ENCODE results near the gene ZDHHC11B.
"Not testable (repeated sequence)": the region's sequence is repeated elsewhere in the genome, so short reads cannot be mapped to it uniquely, and the experiment has no call there.

ZDHHC11B gene

GRCh38 chr5:683551-684481, 100.7 kb downstream of the ZDHHC11B start:
- Histone ChIP-seq H3K4me1 (ENCODE audit: control insufficient read depth, insufficient read depth, low read length) (no peaks in the 10 kb centered on the region), H3K4me3 (ENCODE audit: low read length) (no peak overlapping the region), H3K4me2 (ENCODE audit: low read length) (no peak overlapping the region), H3K27me3 (ENCODE audit: control insufficient read depth, insufficient read depth, low read length) (peaks cover 3% of the 10 kb centered on the region), H3K36me3 (ENCODE audit: insufficient read depth, low read length) (no peaks in the 10 kb centered on the region), H3K9ac (ENCODE audit: low read depth, low read length) (no peak overlapping the region), H3K9me3 (replicated peaks; ENCODE audit: low read length) (no peaks in the 10 kb centered on the region)

- not testable (repeated sequence) for H3K9ac ChIP-seq (ENCODE audit: low read depth, low read length); H3K4me2 ChIP-seq (ENCODE audit: low read length)
Observed at GRCh38 chr5:682651-683358, 101.7 kb downstream of the ZDHHC11B start.

GRCh38 chr5:682216-682615, 102.3 kb downstream of the ZDHHC11B start:
- H3K4me3 ChIP-seq (ENCODE audit: low read length); H3K4me1 ChIP-seq (ENCODE audit: control insufficient read depth, insufficient read depth, low read length); H3K36me3 ChIP-seq (ENCODE audit: insufficient read depth, low read length); H3K9me3 ChIP-seq (replicated peaks; ENCODE audit: low read length); H3K9ac ChIP-seq (ENCODE audit: low read depth, low read length); H3K27me3 ChIP-seq (ENCODE audit: control insufficient read depth, insufficient read depth, low read length); H3K4me2 ChIP-seq (ENCODE audit: low read length): not testable (repeated sequence)

More at GRCh38 chr5:682651-683358, 101.7 kb downstream of the ZDHHC11B start:
- H3K27me3 ChIP-seq (ENCODE audit: control insufficient read depth, insufficient read depth, low read length); H3K4me3 ChIP-seq (ENCODE audit: low read length); H3K9me3 ChIP-seq (replicated peaks; ENCODE audit: low read length); H3K36me3 ChIP-seq (ENCODE audit: insufficient read depth, low read length); H3K4me1 ChIP-seq (ENCODE audit: control insufficient read depth, insufficient read depth, low read length): not testable (repeated sequence)

- H3K4me1 ChIP-seq (ENCODE audit: control insufficient read depth, insufficient read depth, low read length); H3K36me3 ChIP-seq (ENCODE audit: insufficient read depth, low read length); H3K4me2 ChIP-seq (ENCODE audit: low read length); H3K9ac ChIP-seq (ENCODE audit: low read depth, low read length); H3K4me3 ChIP-seq (ENCODE audit: low read length); H3K9me3 ChIP-seq (replicated peaks; ENCODE audit: low read length); H3K27me3 ChIP-seq (ENCODE audit: control insufficient read depth, insufficient read depth, low read length): not testable (repeated sequence)
Observed at GRCh38 chr5:681317-682191, 103.0 kb downstream of the ZDHHC11B start.

- H3K4me2 ChIP-seq (ENCODE audit: low read length); H3K4me1 ChIP-seq (ENCODE audit: control insufficient read depth, insufficient read depth, low read length); H3K9me3 ChIP-seq (replicated peaks; ENCODE audit: low read length); H3K36me3 ChIP-seq (ENCODE audit: insufficient read depth, low read length); H3K4me3 ChIP-seq (ENCODE audit: low read length); H3K27me3 ChIP-seq (ENCODE audit: control insufficient read depth, insufficient read depth, low read length); H3K9ac ChIP-seq (ENCODE audit: low read depth, low read length): not testable (repeated sequence)
Observed at GRCh38 chr5:680836-681235, 103.7 kb downstream of the ZDHHC11B start.

- H3K9me3 ChIP-seq (replicated peaks; ENCODE audit: low read length); H3K36me3 ChIP-seq (ENCODE audit: insufficient read depth, low read length); H3K4me3 ChIP-seq (ENCODE audit: low read length); H3K4me2 ChIP-seq (ENCODE audit: low read length); H3K4me1 ChIP-seq (ENCODE audit: control insufficient read depth, insufficient read depth, low read length); H3K27me3 ChIP-seq (ENCODE audit: control insufficient read depth, insufficient read depth, low read length); H3K9ac ChIP-seq (ENCODE audit: low read depth, low read length): not testable (repeated sequence)
Observed at GRCh38 chr5:680118-680795, 104.3 kb downstream of the ZDHHC11B start.

GRCh38 chr5:679166-679895, 105.2 kb downstream of the ZDHHC11B start:
- not testable (repeated sequence) for H3K36me3 ChIP-seq (ENCODE audit: insufficient read depth, low read length); H3K4me1 ChIP-seq (ENCODE audit: control insufficient read depth, insufficient read depth, low read length); H3K4me2 ChIP-seq (ENCODE audit: low read length); H3K27me3 ChIP-seq (ENCODE audit: control insufficient read depth, insufficient read depth, low read length); H3K4me3 ChIP-seq (ENCODE audit: low read length); H3K9me3 ChIP-seq (replicated peaks; ENCODE audit: low read length); H3K9ac ChIP-seq (ENCODE audit: low read depth, low read length)

GRCh38 chr5:678521-678920, 106.0 kb downstream of the ZDHHC11B start:
- not testable (repeated sequence) for H3K9me3 ChIP-seq (replicated peaks; ENCODE audit: low read length); H3K4me3 ChIP-seq (ENCODE audit: low read length); H3K4me1 ChIP-seq (ENCODE audit: control insufficient read depth, insufficient read depth, low read length); H3K9ac ChIP-seq (ENCODE audit: low read depth, low read length); H3K36me3 ChIP-seq (ENCODE audit: insufficient read depth, low read length); H3K4me2 ChIP-seq (ENCODE audit: low read length)
- peaks cover 13% of the 10 kb centered on the region for H3K27me3 ChIP-seq (ENCODE audit: control insufficient read depth, insufficient read depth, low read length)

- H3K4me1 ChIP-seq (ENCODE audit: control insufficient read depth, insufficient read depth, low read length) = peaks cover 6% of the 10 kb centered on the region
- H3K36me3 ChIP-seq (ENCODE audit: insufficient read depth, low read length) = no peaks in the 10 kb centered on the region
- H3K4me3 ChIP-seq (ENCODE audit: low read length) = no peak overlapping the region
- H3K9me3 ChIP-seq (replicated peaks; ENCODE audit: low read length) = no peaks in the 10 kb centered on the region
- H3K27me3 ChIP-seq (ENCODE audit: control insufficient read depth, insufficient read depth, low read length) = peaks cover 24% of the 10 kb centered on the region
- no peak overlapping the region for H3K9ac ChIP-seq (ENCODE audit: low read depth, low read length)
- H3K4me2 ChIP-seq (ENCODE audit: low read length) = no peak overlapping the region
Observed at GRCh38 chr5:677131-678101, 107.1 kb downstream of the ZDHHC11B start.

GRCh38 chr5:676699-677076, 107.8 kb downstream of the ZDHHC11B start:
- Histone ChIP-seq H3K4me2 (ENCODE audit: low read length) (no peak overlapping the region), H3K27me3 (ENCODE audit: control insufficient read depth, insufficient read depth, low read length) (peaks cover 31% of the 10 kb centered on the region), H3K4me1 (ENCODE audit: control insufficient read depth, insufficient read depth, low read length) (peaks cover 13% of the 10 kb centered on the region), H3K9me3 (replicated peaks; ENCODE audit: low read length) (no peaks in the 10 kb centered on the region), H3K36me3 (ENCODE audit: insufficient read depth, low read length) (no peaks in the 10 kb centered on the region), H3K4me3 (ENCODE audit: low read length) (no peak overlapping the region), H3K9ac (ENCODE audit: low read depth, low read length) (no peak overlapping the region)
